RWPE1 (cell line): ENCODE measurements around the gene UPB1.

Experiments
- CTCF ChIA-PET: fragments of 350-600 bp; sonication (Branson Sonifier 250); formaldehyde crosslinking; extraction: SDS; loops from one replicate; lab custom pipeline; 2021; lab: Yijun Ruan, JAX
- POLR2A ChIA-PET: fragments of 400-600 bp; formaldehyde crosslinking; extraction: SDS; loops from one replicate; lab custom pipeline; 2020; ENCODE audit warnings: antibody characterized with exemption; ENCODE audit not compliant: low non-redundant PET; lab: Yijun Ruan, JAX
- DNase-seq: peaks from one replicate; pipeline ENCODE4 v3.0.0; 2012; ENCODE audit warnings: low spot score
- H3K27ac ChIP-seq: fragments of 450-650 bp; 2 replicates; pipeline ENCODE4 v1.5.1; 2017
- CTCF ChIP-seq: fragments of 450-650 bp; conservative IDR thresholded peaks from 2 replicates; pipeline ENCODE4 v1.5.1; 2017; ENCODE audit warnings: low read depth, mild to moderate bottlenecking

The UPB1 gene

GRCh38 chr22:24500277-24500820 lies 5.2 kb downstream of the UPB1 start:
- ChIA-PET POLR2A (no interaction called here), CTCF (interaction anchor here (0.6 kb wide), 1 partner anchor 125 kb away, joined by 3 read pairs; no protein-coding TSS in a partner anchor)
- DNase-seq, result peak; percentile 18
- no peak for TF ChIP-seq CTCF
- H3K27ac ChIP-seq, result no peak overlapping the region

- TF ChIP-seq CTCF, result no peak
- H3K27ac ChIP-seq, result no peak overlapping the region
- no peak for DNase-seq
These were observed 6.3 kb downstream of the UPB1 start for GRCh38 chr22:24501301-24502005.

GRCh38 chr22:24502034-24502433 lies 6.9 kb downstream of the UPB1 start:
- no peak overlapping the region for H3K27ac ChIP-seq
- ChIA-PET POLR2A (no interaction called here), CTCF (interaction anchor here (0.7 kb wide), 1 partner anchor 11 kb away, joined by 3 read pairs; no protein-coding TSS in a partner anchor)
- no peak for TF ChIP-seq CTCF
- DNase-seq, result no peak

More at GRCh38 chr22:24501301-24502005, 6.3 kb downstream of the UPB1 start:
- POLR2A ChIA-PET, result no interaction called here
- CTCF ChIA-PET, result no interaction called here

GRCh38 chr22:24502541-24502940 lies 7.4 kb downstream of the UPB1 start:
- H3K27ac ChIP-seq, result no peak overlapping the region
- CTCF ChIA-PET, result interaction anchor here (0.7 kb wide), 3 partner anchors 12 to 79 kb away, joined by 3 read pairs; no protein-coding TSS in a partner anchor
- POLR2A ChIA-PET, result no interaction called here
- DNase-seq, result no peak
- TF ChIP-seq CTCF, result no peak

- DNase-seq, result peak; percentile 57
- CTCF ChIA-PET, result interaction anchor here (0.5 to 1.3 kb wide), 4 partner anchors 15 to 80 kb away, joined by 3 read pairs; no protein-coding TSS in a partner anchor
- H3K27ac ChIP-seq, result no peak overlapping the region
- POLR2A ChIA-PET, result no interaction called here
- peak; percentile 58 for TF ChIP-seq CTCF
These were observed 8.2 kb downstream of the UPB1 start for GRCh38 chr22:24503137-24503842.

- CTCF ChIA-PET, result interaction anchor here (0.5 to 1.3 kb wide), 2 partner anchors 16 to 80 kb away, joined by 3 read pairs; no protein-coding TSS in a partner anchor
- TF ChIP-seq CTCF, result no peak
- H3K27ac ChIP-seq, result no peak overlapping the region
- no peak for DNase-seq
- POLR2A ChIA-PET, result no interaction called here
These were observed 8.8 kb downstream of the UPB1 start for GRCh38 chr22:24503843-24504338.
